Loucy (cell line): ENCODE measurements around the gene S1PR1.

Source experiments
- H2AFZ ChIP-seq: fragments of 200-600 bp; sonication (generic); 2 replicates; pipeline ENCODE4 v1.6.0; 2016; ENCODE audit warnings: antibody characterized with exemption, mild to moderate bottlenecking, low read length, moderate library complexity
- H3F3A ChIP-seq: fragments of 200-600 bp; 2 replicates; pipeline ENCODE4 v1.6.0; 2016; ENCODE audit warnings: antibody characterized with exemption, low read depth, mild to moderate bottlenecking
- H3K27me3 ChIP-seq: fragments of 200-600 bp; sonication (generic); 2 replicates; pipeline ENCODE4 v1.6.1; 2014; ENCODE audit warnings: low read length, mild to moderate bottlenecking; ENCODE audit not compliant: insufficient read depth, poor library complexity, severe bottlenecking
- H3K36me3 ChIP-seq: fragments of 200-600 bp; sonication (generic); 2 replicates; pipeline ENCODE4 v1.6.1; 2016; ENCODE audit warnings: low read length; ENCODE audit not compliant: insufficient read depth
- H3K4me1 ChIP-seq: fragments of 200-600 bp; sonication (generic); 2 replicates; pipeline ENCODE4 v1.5.1; 2014; ENCODE audit warnings: low read length, mild to moderate bottlenecking; ENCODE audit not compliant: insufficient read depth, poor library complexity, severe bottlenecking
- H3K4me2 ChIP-seq: fragments of 200-600 bp; sonication (generic); 2 replicates; pipeline ENCODE4 v1.6.0; 2014; ENCODE audit warnings: antibody characterized with exemption, low read length, low read depth, mild to moderate bottlenecking; ENCODE audit not compliant: poor library complexity, severe bottlenecking
- H3K4me3 ChIP-seq: fragments of 200-600 bp; sonication (generic); 2 replicates; pipeline ENCODE4 v1.5.1; 2014; ENCODE audit warnings: low read length, mild to moderate bottlenecking, mixed read lengths; ENCODE audit not compliant: poor library complexity, severe bottlenecking
- H3K79me2 ChIP-seq: fragments of 200-600 bp; sonication (generic); 2 replicates; pipeline ENCODE4 v1.6.1; 2014; ENCODE audit warnings: low read length; ENCODE audit not compliant: insufficient read depth
- H3K9ac ChIP-seq: fragments of 200-600 bp; sonication (generic); 2 replicates; pipeline ENCODE4 v1.6.0; 2014; ENCODE audit warnings: mild to moderate bottlenecking, low read depth, low read length, moderate library complexity; ENCODE audit not compliant: poor library complexity, severe bottlenecking
- H3K9me2 ChIP-seq: fragments of 200-600 bp; sonication (generic); replicated peaks from 2 replicates; pipeline ENCODE4 v1.6.1; 2016; ENCODE audit warnings: low read depth, low read length, mixed read lengths
- H3K9me3 ChIP-seq: fragments of 200-600 bp; sonication (generic); 2 replicates; pipeline ENCODE4 v1.6.1; 2014; ENCODE audit warnings: mild to moderate bottlenecking, antibody characterized with exemption, low read length, low read depth; ENCODE audit not compliant: insufficient read depth
- H4K20me1 ChIP-seq: fragments of 200-600 bp; sonication (generic); 2 replicates; pipeline ENCODE4 v1.6.0; 2014; ENCODE audit warnings: antibody characterized with exemption, low read length, mild to moderate bottlenecking; ENCODE audit not compliant: insufficient read depth, poor library complexity, severe bottlenecking
- EZH2phosphoT487 ChIP-seq: fragments of 200-600 bp; IDR thresholded peaks from 2 replicates; pipeline ENCODE4 v1.6.1; 2018; ENCODE audit warnings: antibody characterized with exemption, mild to moderate bottlenecking, moderate library complexity, borderline replicate concordance
- TF ChIP-seq, protein P1 (sequence below): fragments of 200-600 bp; sonication (generic); conservative IDR thresholded peaks from 2 replicates; pipeline ENCODE4 v1.5.1; 2014; ENCODE audit warnings: mild to moderate bottlenecking, antibody characterized with exemption, low read length

The S1PR1 gene

DNA sequence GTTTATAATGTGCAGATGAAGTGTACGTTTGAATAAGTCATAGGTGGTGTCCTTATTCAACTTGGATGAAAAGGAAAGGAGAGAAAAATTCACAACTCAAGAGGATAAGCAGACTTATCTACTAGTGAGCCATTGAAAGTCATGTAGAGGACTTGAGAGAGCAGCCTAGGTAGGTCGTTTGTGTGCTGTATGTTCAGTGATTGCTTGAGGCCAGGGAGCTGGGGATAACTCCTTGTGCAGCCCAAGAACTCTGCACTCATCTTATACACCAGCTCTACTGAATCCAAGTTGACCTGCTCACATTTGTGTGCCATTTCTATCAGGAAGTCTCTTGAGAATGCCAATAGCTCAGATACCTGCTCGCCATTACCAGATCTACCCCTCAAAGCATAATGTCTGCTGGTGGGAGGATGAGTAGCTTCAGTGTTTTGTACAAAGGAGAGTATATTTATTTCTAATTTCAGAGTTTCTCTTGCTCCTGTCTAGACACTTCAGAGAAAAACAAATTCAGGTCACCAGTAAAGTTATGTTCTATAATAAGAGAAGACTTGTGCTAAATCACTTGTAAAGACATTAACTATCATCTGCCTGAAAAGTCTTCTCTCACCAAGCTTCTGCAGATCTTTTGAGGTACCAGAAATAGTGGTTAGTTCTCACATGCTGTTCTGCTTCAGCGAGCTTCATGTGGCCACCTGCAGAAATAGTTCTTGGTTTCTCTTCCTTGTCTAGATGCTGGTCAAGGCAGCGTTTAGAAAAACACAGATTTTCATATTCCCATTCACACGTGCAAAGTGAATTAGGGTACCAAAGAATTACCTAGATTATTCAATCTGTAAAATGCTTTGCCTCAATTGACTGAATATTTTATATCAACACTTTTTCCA, 10.8 kb downstream of the S1PR1 start:
- TF ChIP-seq, protein P1, sequence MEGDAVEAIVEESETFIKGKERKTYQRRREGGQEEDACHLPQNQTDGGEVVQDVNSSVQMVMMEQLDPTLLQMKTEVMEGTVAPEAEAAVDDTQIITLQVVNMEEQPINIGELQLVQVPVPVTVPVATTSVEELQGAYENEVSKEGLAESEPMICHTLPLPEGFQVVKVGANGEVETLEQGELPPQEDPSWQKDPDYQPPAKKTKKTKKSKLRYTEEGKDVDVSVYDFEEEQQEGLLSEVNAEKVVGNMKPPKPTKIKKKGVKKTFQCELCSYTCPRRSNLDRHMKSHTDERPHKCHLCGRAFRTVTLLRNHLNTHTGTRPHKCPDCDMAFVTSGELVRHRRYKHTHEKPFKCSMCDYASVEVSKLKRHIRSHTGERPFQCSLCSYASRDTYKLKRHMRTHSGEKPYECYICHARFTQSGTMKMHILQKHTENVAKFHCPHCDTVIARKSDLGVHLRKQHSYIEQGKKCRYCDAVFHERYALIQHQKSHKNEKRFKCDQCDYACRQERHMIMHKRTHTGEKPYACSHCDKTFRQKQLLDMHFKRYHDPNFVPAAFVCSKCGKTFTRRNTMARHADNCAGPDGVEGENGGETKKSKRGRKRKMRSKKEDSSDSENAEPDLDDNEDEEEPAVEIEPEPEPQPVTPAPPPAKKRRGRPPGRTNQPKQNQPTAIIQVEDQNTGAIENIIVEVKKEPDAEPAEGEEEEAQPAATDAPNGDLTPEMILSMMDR: no peak
- no peak for TF ChIP-seq EZH2phosphoT487
- Histone ChIP-seq H3K79me2 (no peaks in the 10 kb centered on the region), H3K36me3 (no peaks in the 10 kb centered on the region), H3K9me3 (no peaks in the 10 kb centered on the region), H3K4me2 (no peak overlapping the region), H3K9me2 (no peaks in the 10 kb centered on the region), H3K9ac (no peak overlapping the region), H3K27me3 (no peaks in the 10 kb centered on the region), H2AFZ (no peak overlapping the region), H4K20me1 (no peaks in the 10 kb centered on the region), H3K4me1 (peaks cover 6% of the 10 kb centered on the region), H3K4me3 (no peak overlapping the region), H3F3A (no peaks in the 10 kb centered on the region)

DNA sequence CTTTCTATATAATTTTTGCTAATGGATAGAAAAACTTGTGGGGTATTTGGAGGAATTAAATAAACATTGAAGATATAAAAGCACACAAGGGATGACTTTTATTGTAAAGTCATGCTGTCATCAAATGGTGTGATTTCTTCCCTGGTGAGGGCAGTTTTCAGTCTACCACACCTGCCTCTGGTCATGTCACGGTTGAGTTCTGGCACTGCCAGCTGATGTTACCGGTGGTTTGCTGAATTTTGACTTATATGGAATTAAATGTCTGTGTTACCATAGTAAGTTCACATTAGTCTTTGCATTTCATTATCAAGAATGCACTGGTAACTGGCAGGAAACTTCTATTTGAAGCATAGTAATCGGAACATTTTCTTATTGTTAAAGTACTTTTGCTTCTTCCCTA, 13.4 kb downstream of the S1PR1 start:
- Histone ChIP-seq H3K9me2 (no peaks in the 10 kb centered on the region), H3K79me2 (no peaks in the 10 kb centered on the region), H2AFZ (no peak overlapping the region), H3K4me1 (peaks cover 6% of the 10 kb centered on the region), H3K27me3 (no peaks in the 10 kb centered on the region), H3F3A (no peaks in the 10 kb centered on the region), H3K4me2 (no peak overlapping the region), H3K4me3 (no peak overlapping the region), H3K9ac (no peak overlapping the region), H3K36me3 (no peaks in the 10 kb centered on the region), H4K20me1 (no peaks in the 10 kb centered on the region), H3K9me3 (no peaks in the 10 kb centered on the region)
- TF ChIP-seq, protein P1: no peak
- no peak for TF ChIP-seq EZH2phosphoT487

DNA sequence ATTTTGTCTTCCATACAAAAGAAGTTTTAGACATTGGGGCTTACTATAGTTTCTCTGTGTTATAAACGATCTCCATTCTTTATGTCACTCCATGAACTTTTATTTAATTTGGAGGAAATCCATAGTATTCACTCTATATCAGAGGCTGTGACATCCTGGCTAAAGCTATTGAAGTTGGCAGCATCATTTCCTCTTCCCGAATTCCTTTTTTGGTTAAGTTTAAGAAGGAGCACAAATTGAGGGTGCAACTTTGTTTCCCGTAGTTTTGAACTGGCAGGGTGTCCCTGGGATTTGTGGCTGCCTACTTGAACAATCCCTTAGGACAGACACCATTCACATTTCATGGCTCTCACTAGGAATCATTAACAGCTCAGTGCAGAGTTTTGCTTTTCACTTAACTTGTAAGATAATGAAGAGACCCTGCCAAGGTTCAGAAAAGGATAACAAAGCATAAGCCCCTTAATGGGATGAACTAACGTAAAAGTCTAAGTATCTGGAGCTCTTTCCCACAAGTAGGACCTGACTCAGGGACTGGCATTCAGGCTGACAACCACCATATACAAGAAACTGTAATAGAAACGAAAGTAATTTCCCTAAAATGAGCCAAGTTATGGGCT, 13.9 kb downstream of the S1PR1 start:
- Histone ChIP-seq H3F3A (no peaks in the 10 kb centered on the region), H3K36me3 (no peaks in the 10 kb centered on the region), H3K27me3 (no peaks in the 10 kb centered on the region), H3K4me2 (no peak overlapping the region), H3K79me2 (no peaks in the 10 kb centered on the region), H4K20me1 (no peaks in the 10 kb centered on the region), H2AFZ (peak overlapping the region; percentile 38), H3K9me2 (no peaks in the 10 kb centered on the region), H3K9me3 (no peaks in the 10 kb centered on the region), H3K4me1 (peaks cover 6% of the 10 kb centered on the region), H3K9ac (no peak overlapping the region), H3K4me3 (no peak overlapping the region)
- TF ChIP-seq, protein P1: no peak
- no peak for TF ChIP-seq EZH2phosphoT487
